ENCODE data around the gene NCR1.
"Not testable (repeated sequence)": the region's sequence is repeated elsewhere in the genome, so short reads cannot be mapped to it uniquely, and the experiment has no call there.

The NCR1 gene

DNA sequence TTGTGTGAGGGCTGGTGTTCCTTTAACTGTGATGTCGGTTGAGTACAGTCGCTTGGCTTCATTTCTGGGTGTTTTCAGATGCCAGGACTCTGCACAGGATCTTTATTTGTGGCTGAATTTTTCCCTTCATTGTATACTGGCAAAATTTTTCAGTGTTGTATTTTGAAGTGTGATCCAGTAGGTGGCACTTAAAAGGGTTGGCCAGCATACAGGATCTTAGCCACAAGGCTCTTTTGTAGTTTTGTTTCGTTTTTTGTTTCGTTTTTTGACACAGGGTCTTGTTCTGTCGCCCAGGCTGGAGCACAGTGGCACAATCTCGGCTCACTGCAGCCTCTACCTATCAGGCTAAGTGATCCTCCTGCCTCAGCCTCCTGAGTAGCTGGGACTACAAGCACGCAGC, 23.2 kb upstream of the NCR1 start:
- TF ChIP-seq, protein P1, sequence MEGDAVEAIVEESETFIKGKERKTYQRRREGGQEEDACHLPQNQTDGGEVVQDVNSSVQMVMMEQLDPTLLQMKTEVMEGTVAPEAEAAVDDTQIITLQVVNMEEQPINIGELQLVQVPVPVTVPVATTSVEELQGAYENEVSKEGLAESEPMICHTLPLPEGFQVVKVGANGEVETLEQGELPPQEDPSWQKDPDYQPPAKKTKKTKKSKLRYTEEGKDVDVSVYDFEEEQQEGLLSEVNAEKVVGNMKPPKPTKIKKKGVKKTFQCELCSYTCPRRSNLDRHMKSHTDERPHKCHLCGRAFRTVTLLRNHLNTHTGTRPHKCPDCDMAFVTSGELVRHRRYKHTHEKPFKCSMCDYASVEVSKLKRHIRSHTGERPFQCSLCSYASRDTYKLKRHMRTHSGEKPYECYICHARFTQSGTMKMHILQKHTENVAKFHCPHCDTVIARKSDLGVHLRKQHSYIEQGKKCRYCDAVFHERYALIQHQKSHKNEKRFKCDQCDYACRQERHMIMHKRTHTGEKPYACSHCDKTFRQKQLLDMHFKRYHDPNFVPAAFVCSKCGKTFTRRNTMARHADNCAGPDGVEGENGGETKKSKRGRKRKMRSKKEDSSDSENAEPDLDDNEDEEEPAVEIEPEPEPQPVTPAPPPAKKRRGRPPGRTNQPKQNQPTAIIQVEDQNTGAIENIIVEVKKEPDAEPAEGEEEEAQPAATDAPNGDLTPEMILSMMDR (IDR thresholded peaks at IDR 0.05; ENCODE audit: low read depth, low read length) = no peak
- DNase-seq (ENCODE audit: extremely low read depth, low read depth) = no peak

DNA sequence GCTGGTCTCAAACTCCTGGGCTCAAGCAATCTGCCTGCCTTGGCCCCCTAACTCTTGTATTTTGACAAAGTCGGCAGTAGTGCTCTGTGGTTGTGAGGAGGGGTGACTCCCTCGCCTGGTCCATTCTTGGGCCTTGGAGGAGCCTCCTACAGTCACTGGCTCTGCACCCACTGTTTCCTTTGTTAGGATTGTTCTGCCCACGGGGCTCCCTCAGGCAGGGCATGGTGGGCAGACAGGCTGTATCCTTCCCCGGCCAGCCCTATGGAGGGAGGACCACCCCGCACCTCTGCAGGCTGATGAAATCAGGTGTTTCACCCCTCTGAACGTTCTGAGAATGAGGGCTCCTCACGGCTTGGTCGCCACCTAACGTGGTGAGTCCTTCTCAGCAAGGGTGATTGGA, 22.7 kb upstream of the NCR1 start:
- DNase-seq (ENCODE audit: extremely low read depth, low read depth) = no peak
- TF ChIP-seq, protein P1 (IDR thresholded peaks at IDR 0.05; ENCODE audit: low read depth, low read length) = no peak

DNA sequence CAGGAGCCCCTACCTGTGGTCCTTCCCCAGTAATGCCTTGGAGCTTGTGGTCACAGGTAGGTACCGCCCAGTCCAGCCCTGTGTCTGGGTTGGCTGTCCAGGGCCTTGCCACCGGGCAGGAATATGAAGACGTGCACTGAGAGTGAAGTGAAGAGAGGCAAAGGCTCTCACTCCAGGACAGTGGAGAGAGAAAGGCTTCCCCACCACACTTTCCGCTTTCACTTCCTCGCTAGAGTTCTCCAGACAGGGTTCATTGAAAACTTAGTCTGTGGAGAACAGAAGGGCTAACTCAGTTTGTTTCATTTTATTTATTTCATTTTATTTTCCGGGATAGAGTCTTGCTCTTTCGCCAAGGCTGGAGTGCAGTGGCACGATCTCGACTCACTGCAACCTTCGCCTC, 17.7 kb upstream of the NCR1 start:
- DNase-seq (ENCODE audit: extremely low read depth, low read depth) = no peak
- TF ChIP-seq, protein P1 (IDR thresholded peaks at IDR 0.05; ENCODE audit: low read depth, low read length) = no peak

DNA sequence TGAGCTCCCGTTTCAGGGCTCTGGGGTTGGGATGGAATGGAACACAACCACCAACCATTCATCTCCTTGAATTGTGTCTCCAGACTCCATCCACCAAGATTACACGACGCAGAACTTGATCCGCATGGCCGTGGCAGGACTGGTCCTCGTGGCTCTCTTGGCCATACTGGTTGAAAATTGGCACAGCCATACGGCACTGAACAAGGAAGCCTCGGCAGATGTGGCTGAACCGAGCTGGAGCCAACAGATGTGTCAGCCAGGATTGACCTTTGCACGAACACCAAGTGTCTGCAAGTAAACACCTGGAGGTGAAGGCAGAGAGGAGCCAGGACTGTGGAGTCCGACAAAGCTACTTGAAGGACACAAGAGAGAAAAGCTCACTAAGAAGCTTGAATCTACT, 16.4 kb upstream of the NCR1 start:
- TF ChIP-seq, protein P1 (IDR thresholded peaks at IDR 0.05; ENCODE audit: low read depth, low read length) = no peak
- DNase-seq (ENCODE audit: extremely low read depth, low read depth) = no peak

DNA sequence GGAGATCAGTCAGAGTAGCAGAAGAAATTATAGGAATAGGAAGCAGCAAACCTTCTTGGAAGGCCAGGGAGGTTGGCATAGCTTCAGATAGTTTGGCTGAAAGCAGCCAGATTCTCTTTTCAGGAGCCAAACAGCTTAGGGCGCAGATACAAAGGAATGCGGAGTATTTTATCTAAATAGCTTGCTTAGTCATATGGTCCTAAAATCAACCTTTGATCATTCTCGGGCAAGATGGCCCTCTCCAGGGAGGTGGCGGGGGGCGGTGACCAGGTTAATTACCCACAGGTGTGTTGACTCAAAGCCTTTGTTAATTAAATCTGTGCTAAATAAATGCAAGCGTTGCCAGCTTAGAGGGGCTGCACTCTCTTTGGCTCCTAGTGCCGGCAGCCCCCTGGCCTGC, 12.5 kb upstream of the NCR1 start:
- no peak for DNase-seq (ENCODE audit: extremely low read depth, low read depth)
- TF ChIP-seq, protein P1 (IDR thresholded peaks at IDR 0.05; ENCODE audit: low read depth, low read length) = no peak

DNA sequence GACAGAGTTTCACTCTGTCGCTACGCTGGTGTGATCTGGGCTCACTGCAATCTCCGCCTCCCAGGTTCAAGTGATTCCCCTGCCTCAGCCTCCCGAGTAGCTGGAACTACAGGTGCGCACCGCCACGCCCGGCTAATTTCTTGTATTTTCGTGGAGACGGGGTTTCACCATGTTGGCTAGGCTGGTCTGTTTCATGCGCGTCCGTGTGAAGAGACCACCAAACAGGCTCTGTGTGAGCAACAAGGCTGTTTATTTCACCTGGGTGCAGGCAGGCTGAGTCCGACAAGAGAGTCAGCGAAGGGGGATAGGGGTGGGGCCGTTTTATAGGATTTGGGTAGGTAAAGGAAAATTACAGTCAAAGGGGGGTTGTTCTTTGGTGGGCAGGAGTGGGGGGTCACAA, 11.8 kb upstream of the NCR1 start:
- not testable (repeated sequence) for DNase-seq (ENCODE audit: extremely low read depth, low read depth)

DNA sequence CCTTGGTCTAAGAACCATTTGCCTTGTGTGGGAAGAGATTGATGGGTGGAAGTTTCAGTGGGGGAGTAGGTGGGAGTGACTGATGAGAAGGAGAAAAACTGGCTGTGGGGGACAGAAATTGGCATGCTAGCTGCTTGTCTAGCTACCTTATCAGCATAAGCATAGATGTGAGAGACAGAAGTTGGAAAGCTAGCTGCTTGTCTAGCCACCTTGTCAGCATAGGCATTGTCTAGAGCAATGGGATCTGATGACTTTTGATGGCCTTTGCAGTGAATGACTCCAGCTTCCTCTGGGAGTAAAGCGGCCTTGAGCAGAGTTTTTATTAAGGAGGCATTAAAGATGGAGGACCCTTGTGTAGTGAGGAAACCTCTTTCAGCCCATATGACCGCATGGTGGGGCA, 9.9 kb upstream of the NCR1 start:
- no peak for DNase-seq (ENCODE audit: extremely low read depth, low read depth)
- TF ChIP-seq, protein P1 (IDR thresholded peaks at IDR 0.05; ENCODE audit: low read depth, low read length) = no peak

DNA sequence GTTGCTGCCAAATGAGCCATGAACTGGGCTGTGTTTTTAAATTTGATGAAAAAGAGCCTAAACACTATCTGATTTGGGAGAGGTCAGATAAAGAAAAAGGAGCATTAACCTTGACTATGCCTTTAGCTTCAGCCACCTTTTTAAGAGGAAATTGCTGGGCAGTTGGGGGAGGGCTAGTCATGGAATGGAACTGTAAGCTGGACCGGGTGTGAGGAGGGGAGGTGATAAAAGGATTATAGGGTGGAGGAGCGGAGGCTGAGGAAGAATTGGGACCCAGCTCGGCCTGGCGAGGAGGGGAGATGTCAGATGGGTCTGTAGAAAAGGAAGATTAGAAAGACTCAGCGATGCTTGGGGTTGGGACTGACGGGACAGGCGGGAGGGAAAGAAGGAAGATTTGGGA, 7.3 kb upstream of the NCR1 start:
- not testable (repeated sequence) for DNase-seq (ENCODE audit: extremely low read depth, low read depth)

DNA sequence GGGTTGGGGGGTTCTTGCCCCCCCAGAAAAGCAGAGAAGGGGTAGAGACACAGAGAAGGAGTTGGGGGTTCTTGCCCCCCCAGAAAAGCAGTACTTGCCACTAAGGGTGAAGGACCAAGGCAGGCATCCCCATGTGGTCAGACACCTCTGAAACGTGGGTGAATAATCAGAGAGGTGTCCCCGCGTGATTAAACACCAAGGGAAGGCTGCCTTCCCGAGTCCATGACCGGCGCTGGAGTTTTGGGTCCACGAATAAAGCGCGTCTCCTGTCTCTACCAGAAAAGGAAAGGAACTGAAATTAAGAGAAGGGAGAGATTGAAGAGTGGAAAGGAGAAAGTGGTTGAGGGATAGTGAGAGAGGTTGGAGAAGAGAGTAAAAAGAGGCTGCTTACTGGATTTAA, 6.3 kb upstream of the NCR1 start:
- not testable (repeated sequence) for DNase-seq (ENCODE audit: extremely low read depth, low read depth)

DNA sequence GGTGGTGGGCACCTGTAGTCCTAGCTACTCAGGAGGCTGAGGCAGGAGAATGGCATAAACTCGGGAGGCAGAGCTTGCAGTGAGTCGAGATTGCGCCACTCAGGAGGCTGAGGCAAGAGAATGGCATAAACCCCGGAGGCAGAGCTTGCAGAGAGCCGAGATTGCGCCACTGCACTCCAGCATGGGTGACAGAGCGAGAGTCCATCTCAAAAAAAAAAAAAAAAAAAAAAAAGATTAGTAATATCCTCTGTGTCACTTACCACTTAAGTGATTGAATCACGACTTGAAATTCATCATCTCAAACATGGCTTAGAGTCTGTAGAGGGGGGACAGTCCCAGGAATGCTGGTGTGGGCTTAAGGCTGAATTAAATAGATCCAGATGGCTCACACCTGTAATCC, 4.8 kb upstream of the NCR1 start:
- not testable (repeated sequence) for DNase-seq (ENCODE audit: extremely low read depth, low read depth)
